ENCODE measurements around the gene STK4. TPM values are rescaled to one million over a fixed set of nuclear protein-coding genes. Genes with fewer than 3 reads are reported as not detected.

STK4 gene
- total and polyA plus RNA-seq, 2 of the 8 experiments (the other 6 are each of a cell fraction or from before 2014, with no cell fraction given), result 12.0 to 34.3 TPM

DNA sequence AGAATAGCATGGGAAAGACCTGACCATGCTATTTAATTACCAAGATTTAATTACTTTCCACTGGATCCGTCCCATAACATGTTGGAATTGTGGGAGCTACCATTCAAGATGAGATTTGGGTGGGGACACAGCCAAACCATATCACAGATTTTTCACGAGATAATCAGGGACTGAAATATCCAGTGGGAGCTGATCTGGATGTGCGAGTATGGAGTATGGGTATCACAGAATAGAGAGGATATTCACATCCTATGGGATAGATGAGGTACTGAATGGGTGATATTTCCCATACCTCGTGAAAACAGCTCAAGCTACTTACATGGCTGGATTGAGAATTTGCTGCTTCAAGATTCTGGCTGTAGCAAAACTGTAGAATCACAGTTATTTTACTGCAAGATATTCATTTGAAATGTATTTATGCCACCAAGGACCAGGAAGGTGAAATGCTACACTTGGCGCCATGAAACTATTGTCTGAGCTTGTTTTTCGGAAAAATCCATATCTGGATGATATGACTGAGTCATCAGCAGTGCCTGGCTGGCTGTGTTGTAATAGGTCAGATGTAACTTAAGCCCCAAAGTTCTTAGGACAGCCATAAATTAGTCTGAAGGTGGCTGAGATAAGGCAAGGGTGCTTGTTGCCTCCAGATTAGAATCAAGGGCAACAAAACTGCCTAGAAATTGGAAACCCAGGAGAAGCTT, 104.8 kb downstream of the STK4 start:
- Histone ChIP-seq H3K56ac (replicated peaks; ENCODE audit: insufficient read length, low read depth, low read length) (no peak overlapping the region), H3K14ac (ENCODE audit: insufficient read length) (no peak overlapping the region), H3K4me3 (ENCODE audit: extremely low read depth in 1 of 4, insufficient read depth in 2 of 4, low read depth in 3 of 4, low read length in 4 of 4) (no peak overlapping the region), H3K4me1 (replicated peaks in 1 of 4; ENCODE audit: control insufficient read depth in 3 of 4, insufficient read depth in 4 of 4, low read length in 3 of 4) (peaks cover 0 to under 1% (median 0%) of the 10 kb centered on the region in 4 experiments; a peak in 1 of 7 replicates), H3K23me2 (ENCODE audit: low read depth, low read length) (no peaks in the 10 kb centered on the region), H3K79me1 (ENCODE audit: low read depth, low read length) (no peaks in the 10 kb centered on the region), H3K9ac (replicated peaks in 1 of 4; ENCODE audit: extremely low read depth in 1 of 4, low read depth in 3 of 4, low read length in 3 of 4) (no peak overlapping the region), H2BK5ac (ENCODE audit: low read depth, low read length) (no peak overlapping the region), H3K4me2 (ENCODE audit: insufficient read depth in 1 of 2, low read depth in 2 of 2, low read length in 2 of 2) (no peak overlapping the region), H3K27ac (ENCODE audit: low read depth, low read length) (no peak overlapping the region), H4K20me1 (replicated peaks in 1 of 2; ENCODE audit: control insufficient read depth in 1 of 2, insufficient read depth in 2 of 2, low read length in 2 of 2) (no peaks in the 10 kb centered on the region), H2BK20ac (ENCODE audit: low read length) (no peak overlapping the region), H4K8ac (ENCODE audit: extremely low read depth, insufficient read depth, low read length) (no peak overlapping the region), H2BK15ac (ENCODE audit: low read length) (no peak overlapping the region), H3K23ac (ENCODE audit: insufficient read length) (no peak overlapping the region), H2BK120ac (replicated peaks; ENCODE audit: low read depth, low read length) (no peak overlapping the region), H2AK5ac (ENCODE audit: low read depth, low read length) (no peak overlapping the region), H3K4ac (replicated peaks; ENCODE audit: insufficient read length, low read depth, low read length) (no peak overlapping the region), H3K18ac (ENCODE audit: extremely low read depth, low read length) (no peak overlapping the region), H3K9me3 (ENCODE audit: insufficient read depth in 2 of 2, low read depth in 1 of 2, low read length in 1 of 2) (no peaks in the 10 kb centered on the region), H3K36me3 (ENCODE audit: control insufficient read depth in 2 of 4, insufficient read depth in 4 of 4, low read length in 3 of 4) (peaks cover 0 to 6% (median 2%) of the 10 kb centered on the region in 4 experiments; a peak in 2 of 8 replicates), H3K27me3 (replicated peaks in 1 of 4; ENCODE audit: control insufficient read depth in 3 of 4, extremely low read depth in 1 of 4, insufficient read depth in 3 of 4, low read length in 3 of 4) (no peaks in the 10 kb centered on the region), H2AFZ (ENCODE audit: low read length) (no peak overlapping the region), H3K79me2 (ENCODE audit: control insufficient read depth in 1 of 2, insufficient read depth in 2 of 2, low read length in 2 of 2) (no peaks in the 10 kb centered on the region), H4K91ac (replicated peaks; ENCODE audit: insufficient read length, low read length) (no peak overlapping the region), H4K5ac (ENCODE audit: insufficient read length, low read depth, low read length) (no peak overlapping the region), H2BK12ac (ENCODE audit: low read depth, low read length) (no peak overlapping the region)
- no peak for TF ChIP-seq POLR2A (IDR thresholded peaks at IDR 0.05; ENCODE audit: control extremely low read depth in 1 of 2, low read depth in 2 of 2, low read length in 2 of 2)
- TF ChIP-seq, protein P1, sequence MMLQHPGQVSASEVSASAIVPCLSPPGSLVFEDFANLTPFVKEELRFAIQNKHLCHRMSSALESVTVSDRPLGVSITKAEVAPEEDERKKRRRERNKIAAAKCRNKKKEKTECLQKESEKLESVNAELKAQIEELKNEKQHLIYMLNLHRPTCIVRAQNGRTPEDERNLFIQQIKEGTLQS (IDR thresholded peaks at IDR 0.05; ENCODE audit: insufficient read depth, low read depth, low read length), result no peak
- TF ChIP-seq GABPA (IDR thresholded peaks at IDR 0.05; ENCODE audit: borderline replicate concordance, insufficient read depth, low read length), result no peak
- DNase-seq (ENCODE audit: low read depth in 1 of 2, low spot score in 2 of 2), result no peak
- CTCF ChIA-PET (ENCODE audit: partially characterized antibody), result interaction anchor here (0.7 to 3.5 kb wide), 9 partner anchors 9 to 159 kb away, joined by 3 to 22 read pairs (median 4); no protein-coding TSS in a partner anchor
- no peak for FAIRE-seq
- 93% methylated on average over 6 of the region's 6 CpGs; no CpG with 5 or more reads in 1 of the 2 experiments for WGBS, 2 experiments (ENCODE audit: extremely low coverage in 1 of 2, insufficient coverage in 1 of 2, insufficient read length in 1 of 2, insufficient replicate concordance in 2 of 2, low coverage in 1 of 2, low lambda C conversion rate in 2 of 2, missing lambda C conversion rate in 1 of 2)
- POLR2A ChIA-PET (ENCODE audit: partially characterized antibody), result interaction anchor here (1.4 kb wide), 1 partner anchor 27 kb away, joined by 3 read pairs; no protein-coding TSS in a partner anchor

Measured in H1 (cell line).